Hepatocyte (in vitro differentiated cells): ENCODE results near the gene DIP2B. TPM values are rescaled to one million over a fixed set of nuclear protein-coding genes. Genes with fewer than 3 reads are reported as not detected.

Experiments used
- DNase-seq: peaks from one replicate; pipeline ENCODE4 v3.0.0-alpha.2; 2016; ENCODE audit warnings: low spot score
- H2AFZ ChIP-seq: fragments of 200-600 bp; sonication (generic); 2 replicates; pipeline ENCODE4 v1.6.0; 2016; ENCODE audit warnings: antibody characterized with exemption, mild to moderate bottlenecking
- H3K27ac ChIP-seq: fragments of 200-600 bp; sonication (generic); 2 replicates; pipeline ENCODE4 v1.5.1; 2016; ENCODE audit warnings: mild to moderate bottlenecking
- H3K27me3 ChIP-seq: fragments of 200-600 bp; sonication (generic); 2 replicates; pipeline ENCODE4 v1.6.1; 2016
- H3K36me3 ChIP-seq: fragments of 200-600 bp; sonication (generic); replicated peaks from 2 replicates; pipeline ENCODE4 v1.5.1; 2016; ENCODE audit warnings: low read depth; ENCODE audit not compliant: insufficient read depth
- H3K4me1 ChIP-seq: fragments of 200-600 bp; sonication (generic); 2 replicates; pipeline ENCODE4 v1.5.1; 2016; ENCODE audit warnings: mild to moderate bottlenecking, moderate library complexity; ENCODE audit not compliant: insufficient read depth
- H3K4me2 ChIP-seq: fragments of 200-600 bp; sonication (generic); 2 replicates; pipeline ENCODE4 v1.6.0; 2016
- H3K4me3 ChIP-seq: fragments of 200-600 bp; sonication (generic); 2 replicates; pipeline ENCODE4 v1.5.1; 2016; ENCODE audit warnings: mild to moderate bottlenecking
- H3K79me2 ChIP-seq: fragments of 200-600 bp; sonication (generic); 2 replicates; pipeline ENCODE4 v1.6.0; 2017; ENCODE audit warnings: mild to moderate bottlenecking
- H3K9me2 ChIP-seq: fragments of 200-600 bp; sonication (generic); replicated peaks from 2 replicates; pipeline ENCODE4 v1.6.0; 2017; ENCODE audit warnings: mild to moderate bottlenecking; ENCODE audit not compliant: insufficient read depth
- H3K9me3 ChIP-seq: fragments of 200-600 bp; sonication (generic); 2 replicates; pipeline ENCODE4 v1.5.1; 2016; ENCODE audit warnings: low read depth, mild to moderate bottlenecking
- H4K20me1 ChIP-seq: fragments of 200-600 bp; sonication (generic); 2 replicates; pipeline ENCODE4 v1.6.0; 2016; ENCODE audit warnings: mild to moderate bottlenecking; ENCODE audit not compliant: insufficient read depth, poor library complexity, severe bottlenecking
- CTCF ChIP-seq: fragments of 200-600 bp; sonication (generic); IDR thresholded peaks from 2 replicates; pipeline ENCODE4 v1.5.1; 2016; ENCODE audit warnings: antibody characterized with exemption, mild to moderate bottlenecking; ENCODE audit not compliant: poor library complexity
- EZH2 ChIP-seq: fragments of 200-600 bp; sonication (generic); IDR thresholded peaks from 2 replicates; pipeline ENCODE4 v1.6.1; 2016; ENCODE audit warnings: antibody characterized with exemption, mild to moderate bottlenecking, borderline replicate concordance
- EZH2phosphoT487 ChIP-seq: fragments of 200-600 bp; sonication (generic); IDR thresholded peaks from one replicate; pipeline ENCODE4 v1.6.1; 2018; ENCODE audit warnings: antibody characterized with exemption, mild to moderate bottlenecking, low read depth, moderate library complexity; ENCODE audit not compliant: unreplicated experiment, severe bottlenecking
- WGBS: methylation state at CpG from one replicate; pipeline ENCODE4 v1.1.6; 2016; ENCODE audit warnings: low lambda C conversion rate; ENCODE audit errors: missing lambda C conversion rate; 5-methylcytosine and 5-hydroxymethylcytosine counted together
- polyA plus RNA-seq: library from polyadenylated mRNA; unstranded; fragments of >200 nt; fragmentation: Nextera tagmentation; extraction: Ambion mirVana; gene quantifications from 2 replicates; pipeline ENCODE4 v1.2.1, GENCODE V29; 2016
- total RNA-seq: library from RNA; depleted of rRNA; stranded (reverse); fragments of >200 nt; gene quantifications from 2 replicates; pipeline ENCODE4 v1.2.3, GENCODE V29; 2014

DIP2B gene
- total and polyA plus RNA-seq, 2 experiments from 2014 or later: 10.5 to 31.8 TPM

GRCh38 chr12:50508414-50508813 lies 3.6 kb downstream of the DIP2B start:
- Histone ChIP-seq H3K4me2 (peak overlapping the region; percentile 92), H3K9me2 (no peaks in the 10 kb centered on the region), H3K4me1 (peaks cover 43% of the 10 kb centered on the region), H3K9me3 (no peaks in the 10 kb centered on the region), H4K20me1 (peaks cover 43% of the 10 kb centered on the region), H3K27ac (peak overlapping the region; percentile 57), H3K36me3 (no peaks in the 10 kb centered on the region), H3K27me3 (no peaks in the 10 kb centered on the region), H3K79me2 (peaks cover 83% of the 10 kb centered on the region), H3K4me3 (no peak overlapping the region), H2AFZ (no peak overlapping the region)
- TF ChIP-seq EZH2phosphoT487 (no peak), CTCF (no peak), EZH2 (no peak)
- 94% methylated on average over 6 of the region's 6 CpGs for whole genome bisulfite sequencing
- DNase-seq: no peak

GRCh38 chr12:50508970-50509663 lies 4.3 kb downstream of the DIP2B start:
- peaks cover 43% of the 10 kb centered on the region for H3K4me1 ChIP-seq
- no peak for DNase-seq
- peaks cover 43% of the 10 kb centered on the region for H4K20me1 ChIP-seq
- no peak overlapping the region for H3K4me3 ChIP-seq
- peaks cover 90% of the 10 kb centered on the region for H3K79me2 ChIP-seq
- no peaks in the 10 kb centered on the region for H3K36me3 ChIP-seq
- no peaks in the 10 kb centered on the region for H3K27me3 ChIP-seq
- no peak for TF ChIP-seq CTCF
- no peak for TF ChIP-seq EZH2
- TF ChIP-seq EZH2phosphoT487: no peak
- no peak overlapping the region for H2AFZ ChIP-seq
- peak overlapping the region; percentile 57 for H3K27ac ChIP-seq
- no peaks in the 10 kb centered on the region for H3K9me3 ChIP-seq
- H3K4me2 ChIP-seq: peak overlapping the region; percentile 20
- H3K9me2 ChIP-seq: no peaks in the 10 kb centered on the region
- 57% methylated on average over 7 of the region's 7 CpGs for WGBS

GRCh38 chr12:50514526-50515276 lies 9.9 kb downstream of the DIP2B start:
- no peak for DNase-seq
- Histone ChIP-seq H4K20me1 (peaks cover 23% of the 10 kb centered on the region), H3K27me3 (no peaks in the 10 kb centered on the region), H3K4me3 (no peak overlapping the region), H2AFZ (no peak overlapping the region), H3K4me1 (peaks cover 9% of the 10 kb centered on the region), H3K4me2 (no peak overlapping the region), H3K9me3 (no peaks in the 10 kb centered on the region), H3K79me2 (peaks cover 99% of the 10 kb centered on the region), H3K27ac (no peak overlapping the region), H3K36me3 (no peaks in the 10 kb centered on the region), H3K9me2 (no peaks in the 10 kb centered on the region)
- WGBS: 92% methylated on average over 4 of the region's 4 CpGs
- TF ChIP-seq CTCF (no peak), EZH2phosphoT487 (no peak), EZH2 (no peak)
